OCI-LY3 (cell line): ENCODE data around the gene SRGAP2C.
"Not testable (repeated sequence)": the region's sequence is repeated elsewhere in the genome, so short reads cannot be mapped to it uniquely, and the experiment has no call there.

ENCODE experiments used
- EZH2phosphoT487 ChIP-seq: fragments of 200-600 bp; shearing (Covaris generic); IDR thresholded peaks from 2 replicates; pipeline ENCODE4 v1.6.1; 2018; ENCODE audit warnings: antibody characterized with exemption, mixed run types, low read depth
- TF ChIP-seq, protein P1 (sequence below): fragments of 200-600, 300-600 bp; sonication (generic); IDR thresholded peaks from 2 replicates; pipeline ENCODE4 v1.5.1; 2014; ENCODE audit warnings: antibody characterized with exemption, low read length, low read depth

DNA sequence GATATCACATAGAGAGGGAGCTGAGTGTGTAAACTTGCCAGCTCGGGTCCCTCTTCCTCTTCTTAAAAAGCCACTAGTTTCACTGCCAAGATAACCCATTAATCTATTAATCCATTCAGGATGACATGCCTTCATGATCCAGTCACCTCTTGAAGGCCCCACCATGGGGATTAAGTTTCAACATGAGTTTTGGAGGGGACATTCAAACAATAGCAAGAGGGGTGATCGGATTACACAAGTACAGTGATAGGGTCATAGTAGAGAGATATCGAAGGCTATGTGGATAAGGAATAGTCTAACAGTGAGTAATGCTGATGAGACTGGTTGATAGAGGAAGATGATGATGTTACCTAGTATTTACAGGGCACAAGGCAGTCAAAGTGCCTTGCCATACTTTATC is 18.2 kb downstream of the SRGAP2C start:
- TF ChIP-seq, protein P1, sequence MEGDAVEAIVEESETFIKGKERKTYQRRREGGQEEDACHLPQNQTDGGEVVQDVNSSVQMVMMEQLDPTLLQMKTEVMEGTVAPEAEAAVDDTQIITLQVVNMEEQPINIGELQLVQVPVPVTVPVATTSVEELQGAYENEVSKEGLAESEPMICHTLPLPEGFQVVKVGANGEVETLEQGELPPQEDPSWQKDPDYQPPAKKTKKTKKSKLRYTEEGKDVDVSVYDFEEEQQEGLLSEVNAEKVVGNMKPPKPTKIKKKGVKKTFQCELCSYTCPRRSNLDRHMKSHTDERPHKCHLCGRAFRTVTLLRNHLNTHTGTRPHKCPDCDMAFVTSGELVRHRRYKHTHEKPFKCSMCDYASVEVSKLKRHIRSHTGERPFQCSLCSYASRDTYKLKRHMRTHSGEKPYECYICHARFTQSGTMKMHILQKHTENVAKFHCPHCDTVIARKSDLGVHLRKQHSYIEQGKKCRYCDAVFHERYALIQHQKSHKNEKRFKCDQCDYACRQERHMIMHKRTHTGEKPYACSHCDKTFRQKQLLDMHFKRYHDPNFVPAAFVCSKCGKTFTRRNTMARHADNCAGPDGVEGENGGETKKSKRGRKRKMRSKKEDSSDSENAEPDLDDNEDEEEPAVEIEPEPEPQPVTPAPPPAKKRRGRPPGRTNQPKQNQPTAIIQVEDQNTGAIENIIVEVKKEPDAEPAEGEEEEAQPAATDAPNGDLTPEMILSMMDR = not testable (repeated sequence)
- TF ChIP-seq EZH2phosphoT487 = not testable (repeated sequence)
